Measurements from ENCODE around the gene RABGAP1L.
A peak's percentile ranks its signal among the peaks of the same experiment; 100 is the strongest.

RABGAP1L gene

GRCh38 chr1:174158767-174159251 lies 511 bp upstream of the RABGAP1L start:
- Histone ChIP-seq H3K9ac (no peak overlapping the region), H3K4me2 (ENCODE audit: low read length) (peak overlapping the region; percentile 90), H3K4me1 (no peaks in the 10 kb centered on the region), H3K27me3 (ENCODE audit: control insufficient read depth, insufficient read depth, low read length) (no peaks in the 10 kb centered on the region), H2AFZ (peak overlapping the region; percentile 85), H3K27ac (peak overlapping the region; percentile 90), H3K4me3 (ENCODE audit: low read depth, low read length) (peak overlapping the region; percentile 73), H3K9me3 (ENCODE audit: control insufficient read depth, low read length) (no peaks in the 10 kb centered on the region), H3K79me2 (no peaks in the 10 kb centered on the region), H3K36me3 (ENCODE audit: control insufficient read depth, insufficient read depth, low read length) (no peaks in the 10 kb centered on the region)
- no peak for TF ChIP-seq CTCF (IDR thresholded peaks at IDR 0.05)

GRCh38 chr1:174160109-174160473 lies 771 bp downstream of the RABGAP1L start:
- no peaks in the 10 kb centered on the region for H3K36me3 ChIP-seq (ENCODE audit: control insufficient read depth, insufficient read depth, low read length)
- peak overlapping the region; percentile 73 for H3K4me3 ChIP-seq (ENCODE audit: low read depth, low read length)
- H3K79me2 ChIP-seq = no peaks in the 10 kb centered on the region
- no peaks in the 10 kb centered on the region for H3K4me1 ChIP-seq
- H3K9me3 ChIP-seq (ENCODE audit: control insufficient read depth, low read length) = no peaks in the 10 kb centered on the region
- no peaks in the 10 kb centered on the region for H3K27me3 ChIP-seq (ENCODE audit: control insufficient read depth, insufficient read depth, low read length)
- peak overlapping the region; percentile 90 for H3K4me2 ChIP-seq (ENCODE audit: low read length)
- TF ChIP-seq CTCF (IDR thresholded peaks at IDR 0.05) = no peak
- H3K9ac ChIP-seq = peak overlapping the region; percentile 80
- H2AFZ ChIP-seq = peak overlapping the region; percentile 93
- peak overlapping the region; percentile 90 for H3K27ac ChIP-seq

- Histone ChIP-seq H2AFZ (peak overlapping the region; percentile 93), H3K9ac (no peak overlapping the region), H3K4me3 (ENCODE audit: low read depth, low read length) (peak overlapping the region; percentile 73), H3K27me3 (ENCODE audit: control insufficient read depth, insufficient read depth, low read length) (no peaks in the 10 kb centered on the region), H3K27ac (no peak overlapping the region), H3K4me2 (ENCODE audit: low read length) (peak overlapping the region; percentile 90), H3K79me2 (no peaks in the 10 kb centered on the region), H3K4me1 (no peaks in the 10 kb centered on the region), H3K9me3 (ENCODE audit: control insufficient read depth, low read length) (no peaks in the 10 kb centered on the region), H3K36me3 (ENCODE audit: control insufficient read depth, insufficient read depth, low read length) (no peaks in the 10 kb centered on the region)
- TF ChIP-seq CTCF (IDR thresholded peaks at IDR 0.05) = no peak
These were observed 1.3 kb downstream of the RABGAP1L start for GRCh38 chr1:174160603-174161002.

- Histone ChIP-seq H3K36me3 (ENCODE audit: control insufficient read depth, insufficient read depth, low read length) (no peaks in the 10 kb centered on the region), H3K9me3 (ENCODE audit: control insufficient read depth, low read length) (no peaks in the 10 kb centered on the region), H3K4me2 (ENCODE audit: low read length) (no peak overlapping the region), H3K4me1 (no peaks in the 10 kb centered on the region), H3K79me2 (no peaks in the 10 kb centered on the region), H3K27ac (no peak overlapping the region), H3K9ac (no peak overlapping the region), H3K27me3 (ENCODE audit: control insufficient read depth, insufficient read depth, low read length) (no peaks in the 10 kb centered on the region), H2AFZ (no peak overlapping the region), H3K4me3 (ENCODE audit: low read depth, low read length) (no peak overlapping the region)
- TF ChIP-seq CTCF (IDR thresholded peaks at IDR 0.05) = no peak
These were observed 2.5 kb downstream of the RABGAP1L start for GRCh38 chr1:174161813-174162212.

GRCh38 chr1:174164826-174165225 lies 5.5 kb downstream of the RABGAP1L start:
- H3K27ac ChIP-seq = no peak overlapping the region
- H3K4me2 ChIP-seq (ENCODE audit: low read length) = no peak overlapping the region

More at GRCh38 chr1:174164826-174165225, 5.5 kb downstream of the RABGAP1L start:
- Histone ChIP-seq H3K79me2 (no peaks in the 10 kb centered on the region), H3K36me3 (ENCODE audit: control insufficient read depth, insufficient read depth, low read length) (no peaks in the 10 kb centered on the region), H3K27me3 (ENCODE audit: control insufficient read depth, insufficient read depth, low read length) (no peaks in the 10 kb centered on the region), H2AFZ (no peak overlapping the region), H3K9ac (no peak overlapping the region), H3K4me1 (no peaks in the 10 kb centered on the region), H3K9me3 (ENCODE audit: control insufficient read depth, low read length) (no peaks in the 10 kb centered on the region), H3K4me3 (ENCODE audit: low read depth, low read length) (no peak overlapping the region)
- no peak for TF ChIP-seq CTCF (IDR thresholded peaks at IDR 0.05)
